ENCODE measurements around the gene TAF12.

GRCh38 chr1:28663871-28664470 lies 21.1 kb upstream of the TAF12 start:
- TF ChIP-seq, protein P1, sequence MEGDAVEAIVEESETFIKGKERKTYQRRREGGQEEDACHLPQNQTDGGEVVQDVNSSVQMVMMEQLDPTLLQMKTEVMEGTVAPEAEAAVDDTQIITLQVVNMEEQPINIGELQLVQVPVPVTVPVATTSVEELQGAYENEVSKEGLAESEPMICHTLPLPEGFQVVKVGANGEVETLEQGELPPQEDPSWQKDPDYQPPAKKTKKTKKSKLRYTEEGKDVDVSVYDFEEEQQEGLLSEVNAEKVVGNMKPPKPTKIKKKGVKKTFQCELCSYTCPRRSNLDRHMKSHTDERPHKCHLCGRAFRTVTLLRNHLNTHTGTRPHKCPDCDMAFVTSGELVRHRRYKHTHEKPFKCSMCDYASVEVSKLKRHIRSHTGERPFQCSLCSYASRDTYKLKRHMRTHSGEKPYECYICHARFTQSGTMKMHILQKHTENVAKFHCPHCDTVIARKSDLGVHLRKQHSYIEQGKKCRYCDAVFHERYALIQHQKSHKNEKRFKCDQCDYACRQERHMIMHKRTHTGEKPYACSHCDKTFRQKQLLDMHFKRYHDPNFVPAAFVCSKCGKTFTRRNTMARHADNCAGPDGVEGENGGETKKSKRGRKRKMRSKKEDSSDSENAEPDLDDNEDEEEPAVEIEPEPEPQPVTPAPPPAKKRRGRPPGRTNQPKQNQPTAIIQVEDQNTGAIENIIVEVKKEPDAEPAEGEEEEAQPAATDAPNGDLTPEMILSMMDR (IDR thresholded peaks at IDR 0.05): no peak
- TF ChIP-seq POLR2A (IDR thresholded peaks at IDR 0.05; ENCODE audit: low read depth): no peak
- TF ChIP-seq POLR2AphosphoS5 (IDR thresholded peaks at IDR 0.05): no peak
- TF ChIP-seq EP300 (IDR thresholded peaks at IDR 0.05): no peak

Data from esophagus muscularis mucosa (tissue), 4 donors.